Endometrium (tissue), 2 donors: ENCODE measurements around the gene MVB12A.

ENCODE experiments used
- FAIRE-seq: peaks from 2 replicates; lab custom pipeline; 2012; peaks lifted over from hg19 to GRCh38; lab: Jason Lieb, UNC
- donor health status: control.
- donor health status: control.

Gene MVB12A

DNA sequence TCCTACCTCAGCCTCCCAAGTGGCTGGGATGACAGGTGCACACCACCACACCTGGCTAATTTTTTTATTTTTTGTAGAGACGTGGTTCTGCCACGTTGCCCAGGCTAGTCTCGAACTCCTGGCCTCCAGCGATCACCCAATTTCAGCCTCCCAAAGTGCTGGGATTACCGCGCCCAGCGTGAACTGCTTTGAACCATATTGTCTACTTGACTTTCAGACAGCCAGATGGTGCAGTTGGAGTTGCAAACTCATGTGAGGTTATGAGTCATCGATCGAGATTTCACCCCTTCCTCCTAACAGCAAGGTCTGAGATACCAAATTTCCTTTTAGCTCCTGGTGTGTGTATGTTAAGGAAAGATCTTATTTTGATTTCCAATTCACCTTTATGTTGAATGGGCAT, 53.2 kb downstream of the MVB12A start:
- no peak for FAIRE-seq
